ENCODE results near the gene ALOX15.
"Not testable (repeated sequence)": the region's sequence is repeated elsewhere in the genome, so short reads cannot be mapped to it uniquely, and the experiment has no call there.

Gene ALOX15

GRCh38 chr17:4641297-4642195 lies at the start of gene ALOX15:
Gene ALOX15, minus strand, starts transcription at chr17:4641678. Its CDS starts 27 bp downstream, at chr17:4641651.
- DNase-seq = no peak

GRCh38 chr17:4690745-4691144 lies 49.3 kb upstream of the ALOX15 start:
- no peak for DNase-seq

GRCh38 chr17:4689872-4690271 lies 48.4 kb upstream of the ALOX15 start:
- not testable (repeated sequence) for DNase-seq

GRCh38 chr17:4683739-4684138 lies 42.3 kb upstream of the ALOX15 start:
- not testable (repeated sequence) for DNase-seq

GRCh38 chr17:4679658-4680057 lies 38.2 kb upstream of the ALOX15 start:
- DNase-seq = no peak

- no peak for DNase-seq
Observed at GRCh38 chr17:4678448-4679026, 37.1 kb upstream of the ALOX15 start.

- DNase-seq = no peak
Observed at GRCh38 chr17:4676791-4677190, 35.3 kb upstream of the ALOX15 start.

GRCh38 chr17:4675791-4676190 lies 34.3 kb upstream of the ALOX15 start:
- DNase-seq = no peak

- no peak for DNase-seq
Observed at GRCh38 chr17:4674685-4674998, 33.2 kb upstream of the ALOX15 start.

- no peak for DNase-seq
Observed at GRCh38 chr17:4673986-4674684, 32.7 kb upstream of the ALOX15 start.

- no peak for DNase-seq
Observed at GRCh38 chr17:4673169-4673568, 31.7 kb upstream of the ALOX15 start.

- no peak for DNase-seq
Observed at GRCh38 chr17:4672751-4673150, 31.3 kb upstream of the ALOX15 start.

- DNase-seq = no peak
Observed at GRCh38 chr17:4672055-4672630, 30.7 kb upstream of the ALOX15 start.

- no peak for DNase-seq
Observed at GRCh38 chr17:4667166-4667565, 25.7 kb upstream of the ALOX15 start.

- no peak for DNase-seq
Observed at GRCh38 chr17:4666296-4666695, 24.8 kb upstream of the ALOX15 start.

- DNase-seq = no peak
Observed at GRCh38 chr17:4665027-4665426, 23.5 kb upstream of the ALOX15 start.

GRCh38 chr17:4664230-4664629 lies 22.8 kb upstream of the ALOX15 start:
- DNase-seq = no peak

- DNase-seq = no peak
Observed at GRCh38 chr17:4663711-4664110, 22.2 kb upstream of the ALOX15 start.

GRCh38 chr17:4658478-4659305 lies 17.2 kb upstream of the ALOX15 start:
- peak; percentile 25 for DNase-seq

GRCh38 chr17:4657678-4658077 lies 16.2 kb upstream of the ALOX15 start:
- DNase-seq = no peak

GRCh38 chr17:4655933-4656332 lies 14.5 kb upstream of the ALOX15 start:
- DNase-seq = not testable (repeated sequence)

GRCh38 chr17:4652997-4653396 lies 11.5 kb upstream of the ALOX15 start:
- DNase-seq = no peak

- no peak for DNase-seq
Observed at GRCh38 chr17:4648741-4649140, 7.3 kb upstream of the ALOX15 start.

All from activated naive CD4-positive, alpha-beta T cell treated with anti-CD3 and anti-CD28 coated beads, Interleukin-2, amount 50 U/mL, for 16 hours (primary cell).